Right cardiac atrium (tissue), 5 donors: ENCODE data around the gene RUFY4. TPM values are rescaled to one million over a fixed set of nuclear protein-coding genes. Genes with fewer than 3 reads are reported as not detected.
"Not testable (repeated sequence)": the region's sequence is repeated elsewhere in the genome, so short reads cannot be mapped to it uniquely, and the experiment has no call there.

Experiments
- ATAC-seq, 2 donors: fragments of 200-7000 bp; cut with Tn5 transposase; one replicate each; pipeline versions ENCODE4 v1.8.0 to v1.9.1; 2020; ENCODE audit warnings: moderate library complexity in 2 of 2, mild to moderate bottlenecking in 1 of 2
- DNase-seq, 3 donors: peaks; one replicate each; pipeline ENCODE4 v3.0.0-alpha.2; 2020
- H3K27ac ChIP-seq: one replicate; pipeline ENCODE4 v1.5.1; 2013; ENCODE audit warnings: mild to moderate bottlenecking, low read length, control low read depth, moderate library complexity
- H3K27me3 ChIP-seq: one replicate; pipeline ENCODE4 v1.6.1; 2013; ENCODE audit not compliant: control insufficient read depth, insufficient read depth
- H3K4me1 ChIP-seq: one replicate; pipeline ENCODE4 v1.6.1; 2013; ENCODE audit warnings: low read length; ENCODE audit not compliant: control insufficient read depth, insufficient read depth
- H3K4me3 ChIP-seq: one replicate; pipeline ENCODE4 v1.5.1; 2013; ENCODE audit warnings: low read length, control low read depth
- H3K9me3 ChIP-seq: one replicate; pipeline ENCODE4 v1.6.1; 2013; ENCODE audit warnings: low read length; ENCODE audit not compliant: control insufficient read depth
- WGBS: extraction: QIAGEN DNeasy Blood & Tissue Kit; methylation state at CpG from one replicate; pipeline ENCODE4 v1.1.7; 2013; 5-methylcytosine and 5-hydroxymethylcytosine counted together
- intact Hi-C, 4 donors: fragments of 100-400 bp; cut with DNase I; formaldehyde crosslinking; loops; one replicate each; pipeline versions ENCODE4 v1.11.0 to v1.14.0; 2022 to 2023
- long read RNA-seq, 4 donors: library from polyadenylated mRNA; unstranded; transcript quantifications; one replicate each; pipeline ENCODE4 v2.0.0, GENCODE V29; 2020 to 2021
- polyA plus RNA-seq: library from polyadenylated mRNA; stranded (reverse); fragments of 200-250 nt; gene quantifications from one replicate; pipeline ENCODE4 v1.2.3, GENCODE V29; 2013
- total RNA-seq, 4 donors: library from RNA; stranded (reverse); fragmentation: NEBNext Ultra II Directional; extraction: Animal tissue kit (Norgen Biotek cat#: 25700); gene quantifications; one replicate each; pipeline ENCODE4 v1.2.1, GENCODE V29; 2021
- donor health status: healthy with polysubstance abuse.
- donor health status: DM: no; HTN: yes; CAD: no.
- donor health status: DM: no; HTN: no; CAD: no.
- donor health status: DM: no; HTN: yes; CAD: no; lungs with severe emphysema.
- donor health status: DM: yes; HTN: yes; CAD: no.

Gene RUFY4, protein sequence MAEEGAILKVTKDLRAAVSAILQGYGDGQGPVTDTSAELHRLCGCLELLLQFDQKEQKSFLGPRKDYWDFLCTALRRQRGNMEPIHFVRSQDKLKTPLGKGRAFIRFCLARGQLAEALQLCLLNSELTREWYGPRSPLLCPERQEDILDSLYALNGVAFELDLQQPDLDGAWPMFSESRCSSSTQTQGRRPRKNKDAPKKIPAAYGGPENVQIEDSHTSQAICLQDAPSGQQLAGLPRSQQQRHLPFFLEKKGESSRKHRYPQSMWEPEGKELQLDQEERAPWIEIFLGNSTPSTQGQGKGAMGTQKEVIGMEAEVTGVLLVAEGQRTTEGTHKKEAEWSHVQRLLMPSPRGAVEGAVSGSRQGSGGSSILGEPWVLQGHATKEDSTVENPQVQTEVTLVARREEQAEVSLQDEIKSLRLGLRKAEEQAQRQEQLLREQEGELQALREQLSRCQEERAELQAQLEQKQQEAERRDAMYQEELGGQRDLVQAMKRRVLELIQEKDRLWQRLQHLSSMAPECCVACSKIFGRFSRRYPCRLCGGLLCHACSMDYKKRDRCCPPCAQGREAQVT
- total RNA-seq (not detected), polyA plus RNA-seq (not detected)
- long read RNA-seq, donor 1 = 0 reads
- long read RNA-seq, donor 2 = 0 reads
- long read RNA-seq, donor 3 = 0 reads
- long read RNA-seq, donor 4 = 0 reads

GRCh38 chr2:218068721-218069334 is at the start of gene RUFY4:
Gene RUFY4 (plus strand): TSS chr2:218069253. CDS start chr2:218070606, 1,353 bp downstream.
- not testable (repeated sequence) for H3K27ac ChIP-seq, H3K4me1 ChIP-seq, H3K4me3 ChIP-seq, H3K9me3 ChIP-seq, H3K27me3 ChIP-seq
- DNase-seq (peak; percentile 46 to 79 (median 76)), ATAC-seq (peak; percentile 66 to 73)
- WGBS = 4% methylated on average over 15 of the region's 15 CpGs
- intact Hi-C loops = loop anchor here in 3 of 4 donors (2.0 to 10.0 kb wide), 2 partner anchors 284 kb away; no protein-coding TSS in a partner anchor

DNA sequence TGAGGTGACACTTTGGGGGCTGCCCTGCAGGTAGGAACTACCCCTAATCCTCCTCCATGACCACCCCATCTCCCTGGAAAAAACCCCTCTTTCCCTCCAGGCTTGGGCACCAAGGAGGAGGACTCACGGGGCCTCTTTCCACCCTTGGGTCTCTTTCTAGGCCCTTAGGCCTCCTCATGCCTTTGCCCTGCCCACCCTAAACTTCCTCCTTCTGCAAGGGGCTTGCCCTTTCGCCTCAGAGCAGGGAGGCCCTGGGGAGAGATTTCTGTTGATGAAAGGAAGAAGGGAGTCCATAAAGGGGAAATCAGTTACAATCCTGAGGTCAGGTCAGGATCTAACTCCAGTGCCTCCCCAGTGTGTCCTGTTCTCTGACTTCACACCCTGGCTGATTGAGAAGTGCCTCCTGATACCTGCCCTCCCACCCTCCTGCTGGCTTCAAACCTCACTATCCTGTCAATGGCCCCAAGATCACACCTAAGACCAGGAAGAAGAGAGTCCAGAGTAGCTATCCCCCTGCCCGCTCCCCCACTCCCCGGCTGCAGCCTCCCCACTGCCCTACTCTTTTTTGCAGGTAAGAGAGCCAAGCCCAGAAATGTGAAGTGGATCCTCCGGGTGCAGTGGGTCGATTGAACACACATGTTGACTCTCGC is 49.5 kb upstream of the RUFY4 start:
- ATAC-seq = no peak
- Histone ChIP-seq H3K27me3 (no peaks in the 10 kb centered on the region), H3K9me3 (no peaks in the 10 kb centered on the region), H3K4me3 (no peak overlapping the region), H3K27ac (no peak overlapping the region), H3K4me1 (peaks cover 25% of the 10 kb centered on the region)
- 91% methylated on average over 7 of the region's 7 CpGs for WGBS
- intact Hi-C loops = no loop called here
- DNase-seq = no peak

- ATAC-seq = no peak
- Histone ChIP-seq H3K9me3 (no peaks in the 10 kb centered on the region), H3K4me1 (peaks cover 25% of the 10 kb centered on the region), H3K27ac (no peak overlapping the region), H3K27me3 (no peaks in the 10 kb centered on the region), H3K4me3 (no peak overlapping the region)
- no peak for DNase-seq
- intact Hi-C loops = no loop called here
- WGBS = 88% methylated on average over 5 of the region's 5 CpGs
Observed at GRCh38 chr2:218020281-218020680, 48.8 kb upstream of the RUFY4 start.

DNA sequence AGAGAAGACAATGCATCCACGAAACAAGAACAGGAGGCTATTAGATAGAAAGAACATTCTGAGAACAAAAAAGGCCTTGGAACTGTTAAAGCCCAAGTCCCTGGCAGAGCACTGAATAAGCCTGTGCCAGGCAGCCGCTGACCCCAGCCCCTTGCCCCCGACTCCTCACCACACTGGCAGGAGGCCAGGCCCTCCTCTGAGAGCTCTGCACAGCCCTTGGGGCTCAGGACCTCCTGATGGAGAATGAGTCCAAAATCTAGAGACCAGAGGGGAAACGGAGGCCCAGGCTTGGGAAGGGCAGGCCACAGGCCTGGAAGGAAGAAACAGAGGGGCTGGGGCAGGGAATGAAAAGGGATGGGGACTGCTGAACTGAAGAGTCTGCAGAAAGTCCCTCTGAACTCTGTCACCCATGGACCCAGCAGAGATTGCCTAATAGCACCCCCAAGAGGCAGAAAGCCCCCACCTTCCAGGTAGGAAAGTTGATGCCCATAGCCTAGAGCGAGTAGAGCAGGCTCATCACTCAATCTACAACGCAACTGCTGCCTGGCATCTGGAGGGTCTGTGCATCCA is 48.0 kb upstream of the RUFY4 start:
- Histone ChIP-seq H3K4me3 (no peak overlapping the region), H3K4me1 (peaks cover 25% of the 10 kb centered on the region), H3K27ac (peak overlapping the region; percentile 26), H3K9me3 (no peaks in the 10 kb centered on the region), H3K27me3 (no peaks in the 10 kb centered on the region)
- intact Hi-C loops = no loop called here
- no peak for ATAC-seq
- WGBS = 81% methylated on average over 6 of the region's 6 CpGs
- peak in 1 of 3 donors; percentile 43 for DNase-seq

DNA sequence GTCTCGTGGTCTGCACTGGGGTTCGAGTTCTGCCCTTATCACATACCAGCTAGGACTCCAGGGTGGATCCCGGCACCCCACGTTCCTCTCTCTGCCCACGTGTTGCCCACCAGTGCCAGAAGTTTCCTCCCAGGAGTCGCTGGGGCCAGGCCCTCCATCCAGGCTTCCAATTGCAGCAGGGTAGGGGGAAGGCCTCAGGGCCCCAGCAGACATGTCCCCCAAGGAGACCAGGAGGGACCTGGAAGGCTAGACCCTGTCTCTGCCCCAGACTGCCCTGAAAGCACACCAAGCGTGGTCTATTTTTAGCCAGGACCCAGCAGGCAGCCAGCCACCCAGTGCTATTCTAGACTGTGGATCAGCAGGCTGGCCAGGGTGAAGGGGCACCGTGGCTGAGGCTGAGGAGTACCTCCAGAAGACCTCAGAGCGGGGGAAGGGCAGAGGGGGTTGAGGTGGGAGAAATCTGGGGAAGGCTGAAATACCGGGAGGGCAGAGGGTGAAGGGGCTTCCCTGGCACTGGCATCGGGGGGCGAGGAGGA is 47.4 kb upstream of the RUFY4 start:
- intact Hi-C loops = no loop called here
- DNase-seq = peak in 2 of 3 donors; percentile 83
- Histone ChIP-seq H3K27me3 (no peaks in the 10 kb centered on the region), H3K27ac (peak overlapping the region; percentile 71), H3K9me3 (no peaks in the 10 kb centered on the region), H3K4me1 (peaks cover 22% of the 10 kb centered on the region), H3K4me3 (no peak overlapping the region)
- WGBS = 68% methylated on average over 12 of the region's 12 CpGs
- peak; percentile 51 to 66 for ATAC-seq

- WGBS = 94% methylated on average over 10 of the region's 10 CpGs
- Histone ChIP-seq H3K27me3 (no peaks in the 10 kb centered on the region), H3K9me3 (no peaks in the 10 kb centered on the region), H3K27ac (peak overlapping the region; percentile 71), H3K4me1 (peaks cover 15% of the 10 kb centered on the region), H3K4me3 (no peak overlapping the region)
- intact Hi-C loops = no loop called here
- DNase-seq (no peak), ATAC-seq (no peak)
Observed at GRCh38 chr2:218022131-218022850, 46.8 kb upstream of the RUFY4 start.

DNA sequence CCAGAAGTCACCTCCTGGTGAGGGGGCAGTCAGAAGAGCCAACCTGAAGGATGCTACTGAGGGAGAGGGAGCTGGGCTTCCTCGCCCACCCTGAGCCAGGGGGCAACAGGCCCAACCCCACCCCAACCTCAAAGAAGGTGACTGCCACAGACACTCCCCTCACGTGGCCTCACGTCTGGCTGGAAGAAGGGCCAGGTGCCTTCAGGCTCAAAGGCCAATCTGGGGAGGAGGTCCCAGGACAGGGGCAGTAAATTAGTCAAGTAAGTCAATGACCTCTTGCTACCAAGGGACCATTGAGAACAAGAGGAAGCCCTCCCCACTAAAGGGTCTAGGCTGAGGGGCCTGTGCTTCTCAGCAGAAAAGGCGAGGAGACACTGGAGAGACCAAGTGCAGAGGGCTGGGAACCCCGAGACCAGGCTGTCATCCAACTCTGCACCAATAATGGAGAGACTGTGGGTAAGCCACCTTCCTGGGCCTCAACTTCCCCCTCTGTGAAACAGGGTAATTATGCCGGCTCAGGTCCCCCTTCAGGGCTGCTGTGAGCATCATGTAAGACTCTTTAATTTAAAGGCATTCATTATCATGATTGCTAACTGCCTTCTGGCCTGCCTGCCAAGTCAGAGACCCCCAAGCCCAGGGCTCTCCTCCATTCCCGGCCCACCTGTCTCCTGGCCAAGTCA is 46.1 kb upstream of the RUFY4 start:
- WGBS = 91% methylated on average over 7 of the region's 7 CpGs
- Histone ChIP-seq H3K4me3 (no peak overlapping the region), H3K27ac (no peak overlapping the region), H3K9me3 (no peaks in the 10 kb centered on the region), H3K27me3 (no peaks in the 10 kb centered on the region), H3K4me1 (peaks cover 10% of the 10 kb centered on the region)
- DNase-seq (peak in 1 of 3 donors; percentile 23), ATAC-seq (no peak)
- intact Hi-C loops = no loop called here

DNA sequence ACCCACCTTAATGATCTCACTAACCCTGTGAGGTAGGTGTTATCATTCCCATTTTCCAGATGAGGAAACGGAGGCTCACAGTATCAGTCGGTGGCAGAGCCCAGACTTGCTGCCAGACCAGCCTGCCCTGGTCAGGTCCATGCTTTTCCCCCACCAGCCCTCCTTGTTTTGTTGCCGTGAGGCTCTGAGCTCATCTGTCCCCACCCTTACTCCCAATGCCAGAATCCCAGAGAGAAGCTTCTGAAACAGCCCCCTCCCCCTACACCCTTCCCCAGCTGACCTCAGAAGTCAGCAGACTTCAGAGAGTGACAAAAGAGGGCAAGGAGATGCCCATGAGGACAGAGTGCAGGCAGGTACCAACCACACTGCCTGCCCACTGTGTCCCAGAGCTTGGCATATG is 45.4 kb upstream of the RUFY4 start:
- no peak for ATAC-seq
- Histone ChIP-seq H3K27ac (no peak overlapping the region), H3K4me3 (no peak overlapping the region), H3K4me1 (peaks cover 7% of the 10 kb centered on the region), H3K9me3 (no peaks in the 10 kb centered on the region), H3K27me3 (no peaks in the 10 kb centered on the region)
- DNase-seq = peak in 1 of 3 donors; percentile 23
- intact Hi-C loops = no loop called here
- WGBS = 71% methylated on average over 3 of the region's 3 CpGs

DNA sequence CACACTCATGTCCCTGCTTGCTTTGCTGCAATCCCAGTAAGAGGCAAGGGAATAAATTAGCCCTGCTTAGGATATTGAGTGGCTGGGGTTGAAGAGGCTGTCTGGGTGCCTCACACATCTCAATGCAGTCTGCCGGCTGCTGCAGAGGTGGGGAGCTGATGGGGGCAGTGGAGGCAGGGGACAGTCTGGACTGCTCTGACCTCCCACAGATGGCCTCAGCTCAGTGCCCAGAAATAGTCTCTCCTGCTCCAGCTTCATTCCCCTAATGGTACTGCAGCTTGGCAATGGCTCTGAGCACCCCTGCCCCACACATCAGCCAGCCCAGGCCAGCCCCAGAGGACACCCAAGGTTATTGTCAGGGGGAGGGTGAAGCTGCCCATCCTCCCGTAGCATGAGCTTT is 44.7 kb upstream of the RUFY4 start:
- intact Hi-C loops = no loop called here
- H3K9me3 ChIP-seq = no peaks in the 10 kb centered on the region
- H3K27ac ChIP-seq = peak overlapping the region; percentile 61
- H3K4me1 ChIP-seq = peaks cover 10% of the 10 kb centered on the region
- WGBS = 54% methylated on average over 2 of the region's 2 CpGs
- no peaks in the 10 kb centered on the region for H3K27me3 ChIP-seq
- DNase-seq (peak in 2 of 3 donors; percentile 37 to 46), ATAC-seq (peak; percentile 18 to 36)
- no peak overlapping the region for H3K4me3 ChIP-seq
